WTC11 (cell line): ENCODE measurements around the gene CDK11A.
"Not testable (repeated sequence)": the region's sequence is repeated elsewhere in the genome, so short reads cannot be mapped to it uniquely, and the experiment has no call there.

Source experiments
- ESRRA ChIP-seq: sonication (generic); formaldehyde crosslinking; IDR thresholded peaks from 2 replicates; pipeline ENCODE4 v1.8.1; 2022; ENCODE audit warnings: mild to moderate bottlenecking, missing genetic modification reagents, borderline replicate concordance
- JUN ChIP-seq: sonication (generic); formaldehyde crosslinking; IDR thresholded peaks from 2 replicates; pipeline ENCODE4 v1.8.0; 2023; ENCODE audit warnings: mild to moderate bottlenecking, missing genetic modification reagents
- NFYB ChIP-seq: sonication (generic); formaldehyde crosslinking; conservative IDR thresholded peaks from 2 replicates; pipeline ENCODE4 v1.8.0; 2022; ENCODE audit warnings: low read depth, missing genetic modification reagents
- RELA ChIP-seq: sonication (generic); formaldehyde crosslinking; IDR thresholded peaks from 2 replicates; pipeline ENCODE4 v1.8.1; 2022; ENCODE audit warnings: missing genetic modification reagents, mild to moderate bottlenecking, borderline replicate concordance
- TCF7 ChIP-seq: sonication (generic); formaldehyde crosslinking; IDR thresholded peaks from 2 replicates; pipeline ENCODE4 v1.8.0; 2022; ENCODE audit warnings: mild to moderate bottlenecking, low read depth, missing genetic modification reagents, moderate library complexity
- TF ChIP-seq, protein P1 (sequence below): sonication (generic); formaldehyde crosslinking; IDR thresholded peaks from 2 replicates; pipeline ENCODE4 v1.8.0; 2022; ENCODE audit warnings: mild to moderate bottlenecking, missing genetic modification reagents
- TF ChIP-seq, protein P2 (sequence below): sonication (generic); formaldehyde crosslinking; IDR thresholded peaks from 2 replicates; pipeline ENCODE4 v1.8.1; 2023; ENCODE audit warnings: mild to moderate bottlenecking, missing genetic modification reagents, moderate library complexity
- TF ChIP-seq, protein P3 (sequence below): fragments of 200-600 bp; IDR thresholded peaks from 2 replicates; pipeline ENCODE4 v1.8.0; 2022; ENCODE audit warnings: antibody characterized with exemption
- TF ChIP-seq, protein P4 (sequence below): fragments of 250-450 bp; sonication (Bioruptor Pico); IDR thresholded peaks from 2 replicates; pipeline ENCODE4 v1.9.0; 2021; ENCODE audit warnings: moderate library complexity, mild to moderate bottlenecking, inconsistent platforms, borderline replicate concordance

DNA sequence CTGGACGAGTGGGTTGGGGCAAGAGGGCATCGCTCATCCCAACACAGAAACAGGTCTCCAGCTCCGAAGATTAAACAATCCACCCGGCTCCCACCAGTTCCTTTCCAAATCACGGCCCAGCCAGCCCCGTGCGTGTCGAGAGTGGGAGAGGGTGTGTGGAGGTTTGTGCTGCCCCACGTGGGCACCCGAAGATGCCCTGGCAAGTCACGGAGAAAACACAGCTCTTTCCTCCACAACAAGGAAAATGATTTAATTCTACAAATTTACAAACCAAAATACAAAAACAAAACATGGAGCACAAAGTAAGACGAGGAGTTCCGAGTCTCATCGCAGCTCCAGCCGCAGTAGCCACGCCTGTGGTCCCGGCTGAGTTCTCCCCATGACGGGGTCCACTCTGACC lies 21.7 kb downstream of the CDK11A start:
- not testable (repeated sequence) for TF ChIP-seq TCF7 (CRISPR knock-in tag); RELA (CRISPR knock-in tag); JUN; ESRRA (CRISPR knock-in tag); NFYB
- TF ChIP-seq, protein P1, sequence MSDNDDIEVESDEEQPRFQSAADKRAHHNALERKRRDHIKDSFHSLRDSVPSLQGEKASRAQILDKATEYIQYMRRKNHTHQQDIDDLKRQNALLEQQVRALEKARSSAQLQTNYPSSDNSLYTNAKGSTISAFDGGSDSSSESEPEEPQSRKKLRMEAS, result not testable (repeated sequence)
- TF ChIP-seq, protein P2, sequence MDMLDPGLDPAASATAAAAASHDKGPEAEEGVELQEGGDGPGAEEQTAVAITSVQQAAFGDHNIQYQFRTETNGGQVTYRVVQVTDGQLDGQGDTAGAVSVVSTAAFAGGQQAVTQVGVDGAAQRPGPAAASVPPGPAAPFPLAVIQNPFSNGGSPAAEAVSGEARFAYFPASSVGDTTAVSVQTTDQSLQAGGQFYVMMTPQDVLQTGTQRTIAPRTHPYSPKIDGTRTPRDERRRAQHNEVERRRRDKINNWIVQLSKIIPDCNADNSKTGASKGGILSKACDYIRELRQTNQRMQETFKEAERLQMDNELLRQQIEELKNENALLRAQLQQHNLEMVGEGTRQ (CRISPR knock-in tag), result not testable (repeated sequence)
- TF ChIP-seq, protein P3, sequence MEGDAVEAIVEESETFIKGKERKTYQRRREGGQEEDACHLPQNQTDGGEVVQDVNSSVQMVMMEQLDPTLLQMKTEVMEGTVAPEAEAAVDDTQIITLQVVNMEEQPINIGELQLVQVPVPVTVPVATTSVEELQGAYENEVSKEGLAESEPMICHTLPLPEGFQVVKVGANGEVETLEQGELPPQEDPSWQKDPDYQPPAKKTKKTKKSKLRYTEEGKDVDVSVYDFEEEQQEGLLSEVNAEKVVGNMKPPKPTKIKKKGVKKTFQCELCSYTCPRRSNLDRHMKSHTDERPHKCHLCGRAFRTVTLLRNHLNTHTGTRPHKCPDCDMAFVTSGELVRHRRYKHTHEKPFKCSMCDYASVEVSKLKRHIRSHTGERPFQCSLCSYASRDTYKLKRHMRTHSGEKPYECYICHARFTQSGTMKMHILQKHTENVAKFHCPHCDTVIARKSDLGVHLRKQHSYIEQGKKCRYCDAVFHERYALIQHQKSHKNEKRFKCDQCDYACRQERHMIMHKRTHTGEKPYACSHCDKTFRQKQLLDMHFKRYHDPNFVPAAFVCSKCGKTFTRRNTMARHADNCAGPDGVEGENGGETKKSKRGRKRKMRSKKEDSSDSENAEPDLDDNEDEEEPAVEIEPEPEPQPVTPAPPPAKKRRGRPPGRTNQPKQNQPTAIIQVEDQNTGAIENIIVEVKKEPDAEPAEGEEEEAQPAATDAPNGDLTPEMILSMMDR, result not testable (repeated sequence)
- TF ChIP-seq, protein P4, sequence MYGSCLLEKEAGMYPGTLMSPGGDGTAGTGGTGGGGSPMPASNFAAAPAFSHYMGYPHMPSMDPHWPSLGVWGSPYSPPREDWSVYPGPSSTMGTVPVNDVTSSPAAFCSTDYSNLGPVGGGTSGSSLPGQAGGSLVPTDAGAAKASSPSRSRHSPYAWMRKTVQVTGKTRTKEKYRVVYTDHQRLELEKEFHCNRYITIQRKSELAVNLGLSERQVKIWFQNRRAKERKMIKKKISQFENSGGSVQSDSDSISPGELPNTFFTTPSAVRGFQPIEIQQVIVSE, result not testable (repeated sequence)
